H9 (cell line): ENCODE data around the gene CACTIN. TPM values are rescaled to one million over a fixed set of nuclear protein-coding genes. Genes with fewer than 3 reads are reported as not detected.

Experiments used
- DNase-seq: peaks from one replicate; pipeline ENCODE4 v3.0.0-alpha.2; 2017
- H2AFZ ChIP-seq: one replicate; pipeline ENCODE4 v1.6.1; 2013; ENCODE audit warnings: mild to moderate bottlenecking, low read length, control low read depth, moderate library complexity
- H2AK5ac ChIP-seq: 2 replicates; pipeline ENCODE4 v1.6.1; 2013; ENCODE audit warnings: low read length, control low read depth, mixed read lengths; ENCODE audit not compliant: insufficient read length
- H2BK120ac ChIP-seq: one replicate; pipeline ENCODE4 v1.6.1; 2013; ENCODE audit warnings: low read depth, mild to moderate bottlenecking, low read length, control low read depth, inconsistent platforms; ENCODE audit not compliant: poor library complexity, severe bottlenecking
- H2BK12ac ChIP-seq: 2 replicates; pipeline ENCODE4 v1.6.1; 2013; ENCODE audit warnings: low read length, control low read depth, mixed read lengths, low read depth; ENCODE audit not compliant: insufficient read length
- H2BK15ac ChIP-seq: 2 replicates; pipeline ENCODE4 v1.6.1; 2013; ENCODE audit warnings: low read depth, low read length, control low read depth
- H2BK20ac ChIP-seq: one replicate; pipeline ENCODE4 v1.6.1; 2013; ENCODE audit warnings: low read depth, mild to moderate bottlenecking, low read length, control low read depth, inconsistent platforms; ENCODE audit not compliant: poor library complexity, severe bottlenecking
- H2BK5ac ChIP-seq: 2 replicates; pipeline ENCODE4 v1.6.1; 2013; ENCODE audit warnings: low read length, control low read depth, mixed read lengths; ENCODE audit not compliant: insufficient read length
- H3K14ac ChIP-seq: 2 replicates; pipeline ENCODE4 v1.6.1; 2013; ENCODE audit warnings: low read length, control low read depth; ENCODE audit not compliant: insufficient read depth
- H3K18ac ChIP-seq: 2 replicates; pipeline ENCODE4 v1.6.1; 2013; ENCODE audit warnings: low read depth, mild to moderate bottlenecking, mixed read lengths, low read length, control low read depth; ENCODE audit not compliant: insufficient read length
- H3K23ac ChIP-seq: 2 replicates; pipeline ENCODE4 v1.6.1; 2013; ENCODE audit warnings: low read length, control low read depth, mixed read lengths, low read depth; ENCODE audit not compliant: insufficient read length
- H3K23me2 ChIP-seq: 2 replicates; pipeline ENCODE4 v1.6.1; 2013; ENCODE audit warnings: low read depth, mild to moderate bottlenecking, mixed read lengths, low read length, control low read depth; ENCODE audit not compliant: insufficient read length, poor library complexity, severe bottlenecking
- H3K27ac ChIP-seq: 2 replicates; pipeline ENCODE4 v1.5.1; 2013; ENCODE audit warnings: low read length, control low read depth, mixed read lengths, low read depth; ENCODE audit not compliant: insufficient read length
- H3K27me3 ChIP-seq: 2 replicates; pipeline ENCODE4 v1.6.1; 2013; ENCODE audit warnings: low read length, control low read depth, inconsistent platforms; ENCODE audit not compliant: insufficient read depth
- H3K4ac ChIP-seq: 2 replicates; pipeline ENCODE4 v1.6.1; 2013; ENCODE audit warnings: low read depth, mild to moderate bottlenecking, control low read depth, inconsistent platforms, low read length, moderate library complexity
- H3K4me1 ChIP-seq: 2 replicates; pipeline ENCODE4 v1.6.1; 2013; ENCODE audit warnings: low read length, control low read depth, inconsistent platforms; ENCODE audit not compliant: insufficient read depth
- H3K4me2 ChIP-seq: 2 replicates; pipeline ENCODE4 v1.6.1; 2013; ENCODE audit warnings: low read length, control low read depth, mixed read lengths; ENCODE audit not compliant: insufficient read length, insufficient read depth
- H3K56ac ChIP-seq: 2 replicates; pipeline ENCODE4 v1.6.1; 2013; ENCODE audit warnings: low read depth, mild to moderate bottlenecking, mixed read lengths, low read length, control low read depth; ENCODE audit not compliant: insufficient read length
- H3K79me1 ChIP-seq: 2 replicates; pipeline ENCODE4 v1.6.1; 2013; ENCODE audit warnings: low read depth, mild to moderate bottlenecking, moderate library complexity, low read length, control low read depth, inconsistent platforms; ENCODE audit not compliant: insufficient read depth, poor library complexity, severe bottlenecking
- H3K79me2 ChIP-seq: 2 replicates; pipeline ENCODE4 v1.6.1; 2013; ENCODE audit warnings: low read length, control low read depth, inconsistent platforms; ENCODE audit not compliant: insufficient read depth
- H3K9ac ChIP-seq: 2 replicates; pipeline ENCODE4 v1.6.1; 2013; ENCODE audit warnings: low read length, control low read depth, mixed read lengths; ENCODE audit not compliant: insufficient read length; ENCODE audit errors: extremely low read depth
- H3K9me3 ChIP-seq: one replicate; pipeline ENCODE4 v1.6.1; 2013; ENCODE audit warnings: low read depth, low read length, inconsistent platforms; ENCODE audit not compliant: control insufficient read depth
- H3T11ph ChIP-seq: one replicate; pipeline ENCODE4 v1.6.1; 2013; ENCODE audit warnings: mild to moderate bottlenecking, low read length, control low read depth, inconsistent platforms
- H4K20me1 ChIP-seq: one replicate; pipeline ENCODE4 v1.6.1; 2013; ENCODE audit not compliant: control insufficient read depth, insufficient read length, insufficient read depth
- H4K5ac ChIP-seq: 2 replicates; pipeline ENCODE4 v1.6.1; 2013; ENCODE audit warnings: low read depth, mild to moderate bottlenecking, mixed read lengths, low read length, control low read depth; ENCODE audit not compliant: insufficient read length
- H4K8ac ChIP-seq: replicated peaks from 2 replicates; pipeline ENCODE4 v1.6.1; 2013; ENCODE audit warnings: low read length, control low read depth, mixed read lengths, low read depth; ENCODE audit not compliant: insufficient read length
- H4K91ac ChIP-seq: 2 replicates; pipeline ENCODE4 v1.6.1; 2013; ENCODE audit warnings: low read depth, mild to moderate bottlenecking, moderate library complexity, mixed read lengths, low read length, control low read depth; ENCODE audit not compliant: insufficient read length
- H3K27ac Mint-ChIP-seq, 3 experiments: 2 replicates in 2 of 3; 3 replicates in 1 of 3; pipeline ENCODE4 v1.8.0; 2020 to 2021; ENCODE audit warnings: mixed read lengths in 3 of 3, mild to moderate bottlenecking in 1 of 3, moderate library complexity in 1 of 3
- H3K27me3 Mint-ChIP-seq: 2 replicates; pipeline ENCODE4 v1.8.0; 2021; ENCODE audit warnings: low read depth, mild to moderate bottlenecking, moderate library complexity, mixed read lengths
- H3K36me3 Mint-ChIP-seq, 3 experiments: 2 replicates in 2 of 3; 3 replicates in 1 of 3; pipeline ENCODE4 v1.8.0; 2020 to 2021; ENCODE audit warnings: low read depth in 3 of 3, mixed read lengths in 3 of 3; ENCODE audit not compliant: insufficient read depth in 1 of 3
- H3K4me1 Mint-ChIP-seq, 2 experiments: 2 replicates each; pipeline ENCODE4 v1.8.0; 2020; ENCODE audit warnings: mixed read lengths in 2 of 2
- H3K4me3 Mint-ChIP-seq, 2 experiments: 2 replicates in 1 of 2; 3 replicates in 1 of 2; pipeline ENCODE4 v1.8.0; 2020 to 2021; ENCODE audit warnings: mild to moderate bottlenecking in 2 of 2, mixed read lengths in 2 of 2, moderate library complexity in 1 of 2
- H3K9me3 Mint-ChIP-seq, 2 experiments: 2 replicates in 1 of 2; 3 replicates in 1 of 2; pipeline ENCODE4 v1.8.0; 2020; ENCODE audit warnings: mild to moderate bottlenecking in 2 of 2, mixed read lengths in 2 of 2, moderate library complexity in 1 of 2
- WGBS: extraction: QIAGEN DNeasy Blood & Tissue Kit; methylation state at CpG from one replicate; pipeline ENCODE4 v1.1.7; 2013; ENCODE audit warnings: missing lambda C conversion rate, low lambda C conversion rate, mixed read lengths; ENCODE audit not compliant: insufficient read length; ENCODE audit errors: extremely low coverage; 5-methylcytosine and 5-hydroxymethylcytosine counted together
- total RNA-seq: library from RNA; stranded (reverse); gene quantifications from 2 replicates; pipeline ENCODE4 v1.2.1, GENCODE V29; 2021
- TF ChIP-seq, protein P1 (sequence below): fragments of 200-600 bp; sonication (generic); conservative IDR thresholded peaks from 3 replicates; pipeline ENCODE4 v1.8.0; 2021; ENCODE audit warnings: antibody characterized with exemption, mild to moderate bottlenecking

The CACTIN gene
- total RNA-seq, 1 experiment from 2014 or later, result 37.3 TPM

DNA sequence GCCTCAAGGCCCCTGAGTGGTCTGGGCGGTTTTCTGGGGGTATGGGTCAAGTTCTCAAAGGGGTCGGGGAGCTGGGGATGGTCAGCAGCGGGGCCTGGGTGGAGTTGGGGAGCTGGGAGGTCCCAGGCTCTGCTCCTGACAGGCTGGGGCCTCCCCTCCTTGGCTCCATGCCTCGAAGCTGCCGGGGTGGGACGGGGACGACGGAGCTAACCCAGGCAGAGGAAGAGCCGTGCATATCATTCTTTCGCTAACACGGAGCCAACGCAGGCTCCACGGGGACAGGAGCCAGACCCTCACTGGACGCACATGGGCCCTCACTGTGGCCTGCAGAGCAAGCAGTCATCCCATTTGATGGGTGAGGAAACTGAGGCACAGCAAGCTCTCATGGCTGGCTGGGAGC lies 25.8 kb upstream of the CACTIN start:
- peaks cover 4 to 30% (median 23%) of the 10 kb centered on the region in 3 experiments for H3K36me3 Mint-ChIP-seq
- no peak overlapping the region for H3K9ac ChIP-seq
- no peaks in the 10 kb centered on the region for H3K9me3 ChIP-seq
- H2BK15ac ChIP-seq, result no peak overlapping the region
- no peaks in the 10 kb centered on the region for H3K79me2 ChIP-seq
- no peak overlapping the region for H2BK20ac ChIP-seq
- no peak overlapping the region for H3K23ac ChIP-seq
- no peak overlapping the region for H2AFZ ChIP-seq
- H3K18ac ChIP-seq, result no peak overlapping the region
- no peaks in the 10 kb centered on the region for H3K79me1 ChIP-seq
- H3K9me3 Mint-ChIP-seq, result no peaks in the 10 kb centered on the region; a peak in 1 of 5 replicates
- no peak overlapping the region for H3K56ac ChIP-seq
- H4K5ac ChIP-seq, result no peak overlapping the region
- no peak overlapping the region for H3K27ac Mint-ChIP-seq
- no peaks in the 10 kb centered on the region for H3K4me1 Mint-ChIP-seq
- H3T11ph ChIP-seq, result no peak overlapping the region
- WGBS, result no CpG with 5 or more reads among the region's 14 CpGs
- H3K23me2 ChIP-seq, result no peaks in the 10 kb centered on the region
- no peaks in the 10 kb centered on the region for H3K27me3 ChIP-seq
- H3K4ac ChIP-seq, result no peak overlapping the region
- H2BK5ac ChIP-seq, result no peak overlapping the region
- no peak overlapping the region for H2BK12ac ChIP-seq
- H2AK5ac ChIP-seq, result no peak overlapping the region
- H3K27me3 Mint-ChIP-seq, result no peaks in the 10 kb centered on the region
- DNase-seq, result no peak
- H3K27ac ChIP-seq, result no peak overlapping the region
- no peak overlapping the region for H2BK120ac ChIP-seq
- H4K20me1 ChIP-seq, result peaks cover 3% of the 10 kb centered on the region
- TF ChIP-seq, protein P1, sequence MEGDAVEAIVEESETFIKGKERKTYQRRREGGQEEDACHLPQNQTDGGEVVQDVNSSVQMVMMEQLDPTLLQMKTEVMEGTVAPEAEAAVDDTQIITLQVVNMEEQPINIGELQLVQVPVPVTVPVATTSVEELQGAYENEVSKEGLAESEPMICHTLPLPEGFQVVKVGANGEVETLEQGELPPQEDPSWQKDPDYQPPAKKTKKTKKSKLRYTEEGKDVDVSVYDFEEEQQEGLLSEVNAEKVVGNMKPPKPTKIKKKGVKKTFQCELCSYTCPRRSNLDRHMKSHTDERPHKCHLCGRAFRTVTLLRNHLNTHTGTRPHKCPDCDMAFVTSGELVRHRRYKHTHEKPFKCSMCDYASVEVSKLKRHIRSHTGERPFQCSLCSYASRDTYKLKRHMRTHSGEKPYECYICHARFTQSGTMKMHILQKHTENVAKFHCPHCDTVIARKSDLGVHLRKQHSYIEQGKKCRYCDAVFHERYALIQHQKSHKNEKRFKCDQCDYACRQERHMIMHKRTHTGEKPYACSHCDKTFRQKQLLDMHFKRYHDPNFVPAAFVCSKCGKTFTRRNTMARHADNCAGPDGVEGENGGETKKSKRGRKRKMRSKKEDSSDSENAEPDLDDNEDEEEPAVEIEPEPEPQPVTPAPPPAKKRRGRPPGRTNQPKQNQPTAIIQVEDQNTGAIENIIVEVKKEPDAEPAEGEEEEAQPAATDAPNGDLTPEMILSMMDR, result no peak
- no peak overlapping the region for H3K14ac ChIP-seq
- H4K91ac ChIP-seq, result no peak overlapping the region
- no peak overlapping the region for H3K4me2 ChIP-seq
- H4K8ac ChIP-seq, result no peak overlapping the region
- no peaks in the 10 kb centered on the region for H3K4me1 ChIP-seq
- no peak overlapping the region for H3K4me3 Mint-ChIP-seq
